GM23338 (cell line): ENCODE measurements around the gene PALMD. TPM values are rescaled to one million over a fixed set of nuclear protein-coding genes. Genes with fewer than 3 reads are reported as not detected.

ENCODE experiments used
- ATAC-seq: fragments of 200-7000 bp; cut with Tn5 transposase; 3 replicates; pipeline ENCODE4 v1.9.1; 2020
- DNase-seq: peaks from one replicate; pipeline ENCODE4 v3.0.0-alpha.2; 2015; ENCODE audit warnings: low spot score
- H2AFZ ChIP-seq: fragments of 200-600 bp; sonication (generic); 2 replicates; pipeline ENCODE4 v1.8.0; 2016; ENCODE audit warnings: antibody characterized with exemption, mild to moderate bottlenecking, moderate library complexity
- H3F3A ChIP-seq: fragments of 200-600 bp; sonication (generic); replicated peaks from 2 replicates; pipeline ENCODE4 v1.8.0; 2017; ENCODE audit warnings: antibody characterized with exemption, mixed run types, low read depth
- H3K27ac ChIP-seq: fragments of 200-600 bp; sonication (generic); 2 replicates; pipeline ENCODE4 v1.6.1; 2016; ENCODE audit warnings: low read depth
- H3K27me3 ChIP-seq: fragments of 200-600 bp; sonication (generic); 2 replicates; pipeline ENCODE4 v1.8.0; 2016; ENCODE audit warnings: mild to moderate bottlenecking, mixed run types, moderate library complexity; ENCODE audit not compliant: insufficient read depth
- H3K36me3 ChIP-seq: fragments of 200-600 bp; sonication (generic); 2 replicates; pipeline ENCODE4 v1.8.0; 2016; ENCODE audit warnings: mild to moderate bottlenecking; ENCODE audit not compliant: insufficient read depth
- H3K4me1 ChIP-seq: fragments of 200-600 bp; sonication (generic); 2 replicates; pipeline ENCODE4 v1.8.0; 2016; ENCODE audit warnings: mild to moderate bottlenecking, moderate library complexity; ENCODE audit not compliant: insufficient read depth
- H3K4me2 ChIP-seq: fragments of 200-600 bp; sonication (generic); 2 replicates; pipeline ENCODE4 v1.7.1; 2017; ENCODE audit warnings: mixed run types
- H3K4me3 ChIP-seq: fragments of 200-600 bp; sonication (generic); 2 replicates; pipeline ENCODE4 v1.6.1; 2016; ENCODE audit warnings: mixed run types
- H3K79me2 ChIP-seq: fragments of 200-600 bp; sonication (generic); replicated peaks from 2 replicates; pipeline ENCODE4 v1.8.0; 2017; ENCODE audit warnings: mild to moderate bottlenecking; ENCODE audit not compliant: insufficient read depth
- H3K9me2 ChIP-seq: fragments of 200-600 bp; sonication (generic); 2 replicates; pipeline ENCODE4 v1.8.0; 2017; ENCODE audit not compliant: insufficient read depth
- H4K20me1 ChIP-seq: fragments of 200-600 bp; sonication (generic); replicated peaks from 2 replicates; pipeline ENCODE4 v1.8.0; 2017; ENCODE audit warnings: mild to moderate bottlenecking; ENCODE audit not compliant: insufficient read depth
- H3K27ac Mint-ChIP-seq: 2 replicates; pipeline ENCODE4 v1.8.0; 2020; ENCODE audit warnings: inconsistent platforms, mild to moderate bottlenecking, moderate library complexity, mixed read lengths
- H3K27me3 Mint-ChIP-seq: 3 replicates; pipeline ENCODE4 v1.8.0; 2022; ENCODE audit warnings: low read depth, mild to moderate bottlenecking, moderate library complexity, mixed read lengths, inconsistent platforms; ENCODE audit not compliant: insufficient read depth, poor library complexity
- H3K36me3 Mint-ChIP-seq: 3 replicates; pipeline ENCODE4 v1.8.0; 2021; ENCODE audit warnings: low read depth, mild to moderate bottlenecking, inconsistent platforms, moderate library complexity, mixed read lengths
- H3K4me1 Mint-ChIP-seq: 3 replicates; pipeline ENCODE4 v1.8.0; 2020; ENCODE audit warnings: mild to moderate bottlenecking, inconsistent platforms, mixed read lengths
- H3K4me3 Mint-ChIP-seq: 3 replicates; pipeline ENCODE4 v1.8.0; 2021; ENCODE audit warnings: moderate library complexity, mild to moderate bottlenecking, inconsistent platforms, mixed read lengths
- H3K9me3 Mint-ChIP-seq: 3 replicates; pipeline ENCODE4 v1.8.0; 2020; ENCODE audit warnings: moderate library complexity, mild to moderate bottlenecking, inconsistent platforms, mixed read lengths
- CREB1 ChIP-seq: fragments of 250-450 bp; sonication (Bioruptor Pico); IDR thresholded peaks from 2 replicates; pipeline ENCODE4 v1.5.0; 2020; ENCODE audit warnings: low read depth, mild to moderate bottlenecking, moderate library complexity
- CTCF ChIP-seq, 2 experiments: fragments of 200-600 bp in 1 of 2; sonication (generic) in 1 of 2; conservative IDR thresholded peaks; 2 replicates each; pipeline versions ENCODE4 v1.5.1 to v1.6.1; 2016 to 2017; ENCODE audit warnings: antibody characterized with exemption in 2 of 2, low read depth in 2 of 2, mild to moderate bottlenecking in 2 of 2, moderate library complexity in 1 of 2
- ETS1 ChIP-seq: IDR thresholded peaks from 2 replicates; pipeline ENCODE4 v1.6.1; 2016; ENCODE audit warnings: antibody characterized with exemption
- EZH2 ChIP-seq: fragments of 200-600 bp; sonication (generic); IDR thresholded peaks from one replicate; pipeline ENCODE4 v1.8.0; 2017; ENCODE audit warnings: antibody characterized with exemption, mild to moderate bottlenecking, low read depth; ENCODE audit not compliant: unreplicated experiment
- EZH2phosphoT487 ChIP-seq: fragments of 200-600 bp; sonication (generic); IDR thresholded peaks from one replicate; pipeline ENCODE4 v1.8.1; 2018; ENCODE audit warnings: antibody characterized with exemption; ENCODE audit not compliant: unreplicated experiment
- POLR2AphosphoS5 ChIP-seq: IDR thresholded peaks from 2 replicates; pipeline ENCODE4 v1.6.1; 2016; ENCODE audit warnings: antibody characterized with exemption, low read depth
- STAT1 ChIP-seq: IDR thresholded peaks from one replicate; pipeline ENCODE4 v1.6.1; 2016; ENCODE audit warnings: antibody characterized with exemption; ENCODE audit not compliant: unreplicated experiment
- ZNF114 ChIP-seq: fragments of 250-450 bp; sonication (Bioruptor Pico); IDR thresholded peaks from 2 replicates; pipeline ENCODE4 v1.5.0; 2020; ENCODE audit warnings: mild to moderate bottlenecking, moderate library complexity
- polyA plus RNA-seq: library from polyadenylated mRNA; unstranded; fragments of >200 nt; fragmentation: Nextera tagmentation; extraction: Ambion mirVana; gene quantifications from 2 replicates; pipeline ENCODE4 v1.2.1, GENCODE V29; 2016
- total RNA-seq: library from RNA; depleted of rRNA; stranded (reverse); fragments of >200 nt; shearing (Covaris generic); gene quantifications from 2 replicates; pipeline ENCODE4 v1.2.3, GENCODE V29; 2014
- TF ChIP-seq, protein P1 (sequence below): fragments of 250-450 bp; sonication (Bioruptor Pico); IDR thresholded peaks from 2 replicates; pipeline ENCODE4 v1.5.0; 2020; ENCODE audit warnings: mild to moderate bottlenecking, moderate library complexity

Gene PALMD
- total and polyA plus RNA-seq, 2 experiments from 2014 or later: not detected

DNA sequence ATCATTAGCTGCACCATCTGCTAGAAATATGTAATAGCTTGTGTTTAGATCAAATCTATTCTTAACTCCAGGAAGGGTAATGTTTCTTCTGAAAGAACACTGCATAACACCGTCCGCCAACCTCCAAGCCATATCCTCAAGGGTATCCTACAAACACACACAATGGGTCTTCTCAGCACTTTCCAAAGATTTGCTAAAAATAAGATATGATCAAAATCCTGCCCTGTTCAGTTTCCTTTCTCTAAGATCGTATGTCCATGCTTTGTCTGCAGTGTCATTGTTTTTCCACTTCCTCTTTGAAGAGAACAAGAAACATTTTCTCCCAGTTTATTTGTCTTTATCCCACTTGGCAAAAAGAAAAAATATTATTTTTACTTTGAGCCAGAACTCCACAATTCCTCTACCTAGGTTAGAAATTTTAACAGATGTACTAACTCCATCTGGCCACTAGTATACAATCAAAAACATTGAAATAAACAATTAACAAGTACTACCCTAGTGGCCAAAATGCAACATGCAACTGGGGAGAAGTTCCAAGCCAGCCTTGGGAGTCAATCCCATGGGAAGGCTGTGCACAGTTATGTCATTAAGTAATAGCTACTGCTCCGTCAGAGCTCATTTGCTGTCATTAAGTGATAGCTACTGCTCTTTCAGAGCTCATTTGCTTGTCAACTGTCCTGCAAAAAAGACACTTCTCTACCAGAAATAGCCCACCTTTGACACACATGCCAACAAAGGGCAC is 82.8 kb downstream of the PALMD start:
- Histone ChIP-seq H3K27ac (no peak overlapping the region), H4K20me1 (no peaks in the 10 kb centered on the region), H3K4me1 (peaks cover 7% of the 10 kb centered on the region), H3K79me2 (no peaks in the 10 kb centered on the region), H3K36me3 (no peaks in the 10 kb centered on the region), H2AFZ (no peak overlapping the region), H3K4me2 (no peak overlapping the region), H3F3A (no peaks in the 10 kb centered on the region), H3K9me2 (0 out of 2 replicates have a peak, but pooled peaks cover 3% of the 10 kb centered on the region), H3K4me3 (no peak overlapping the region), H3K27me3 (no peaks in the 10 kb centered on the region)
- no peak overlapping the region; the same call in 2 of the 3 replicates for H3K4me3 Mint-ChIP-seq
- peaks cover 25% of the 10 kb centered on the region for H3K4me1 Mint-ChIP-seq
- no peak overlapping the region for H3K27ac Mint-ChIP-seq
- ATAC-seq: peak; percentile 89
- H3K27me3 Mint-ChIP-seq: no peaks in the 10 kb centered on the region
- no peaks in the 10 kb centered on the region for H3K9me3 Mint-ChIP-seq
- no peaks in the 10 kb centered on the region for H3K36me3 Mint-ChIP-seq
- TF ChIP-seq ZNF114 (CRISPR knock-in tag) (no peak), EZH2phosphoT487 (no peak), CTCF (conservative IDR thresholded peaks at IDR 0.05; ENCODE audit: low read depth in 2 of 2) (peak; percentile 47 to 83)
- peak; percentile 83 for DNase-seq

GRCh38 chr1:99731384-99731783 is 85.5 kb downstream of the PALMD start:
- peaks cover 16% of the 10 kb centered on the region for H3K4me1 Mint-ChIP-seq
- no peak overlapping the region for H3K4me3 Mint-ChIP-seq
- no peak overlapping the region for H2AFZ ChIP-seq
- H3K4me3 ChIP-seq: no peak overlapping the region
- no peaks in the 10 kb centered on the region for H3K27me3 ChIP-seq
- no peak overlapping the region for H3K27ac ChIP-seq
- no peak overlapping the region for H3K4me2 ChIP-seq
- no peaks in the 10 kb centered on the region for H3K9me3 Mint-ChIP-seq
- DNase-seq: no peak
- H3K27ac Mint-ChIP-seq: no peak overlapping the region
- no peak for ATAC-seq
- 0 out of 2 replicates have a peak, but pooled peaks cover 3% of the 10 kb centered on the region for H3K9me2 ChIP-seq
- H4K20me1 ChIP-seq: no peaks in the 10 kb centered on the region
- no peaks in the 10 kb centered on the region for H3K36me3 Mint-ChIP-seq
- no peaks in the 10 kb centered on the region for H3F3A ChIP-seq
- peaks cover 7% of the 10 kb centered on the region for H3K4me1 ChIP-seq
- H3K79me2 ChIP-seq: no peaks in the 10 kb centered on the region
- H3K36me3 ChIP-seq: no peaks in the 10 kb centered on the region
- H3K27me3 Mint-ChIP-seq: no peaks in the 10 kb centered on the region
- no peak for TF ChIP-seq ETS1
- no peak for TF ChIP-seq POLR2AphosphoS5
- TF ChIP-seq CTCF (conservative IDR thresholded peaks at IDR 0.05; ENCODE audit: low read depth in 2 of 2): no peak
- TF ChIP-seq ZNF114 (CRISPR knock-in tag): no peak
- no peak for TF ChIP-seq STAT1
- TF ChIP-seq CREB1 (CRISPR knock-in tag): no peak
- TF ChIP-seq EZH2: no peak
- no peak for TF ChIP-seq EZH2phosphoT487
- TF ChIP-seq, protein P1, sequence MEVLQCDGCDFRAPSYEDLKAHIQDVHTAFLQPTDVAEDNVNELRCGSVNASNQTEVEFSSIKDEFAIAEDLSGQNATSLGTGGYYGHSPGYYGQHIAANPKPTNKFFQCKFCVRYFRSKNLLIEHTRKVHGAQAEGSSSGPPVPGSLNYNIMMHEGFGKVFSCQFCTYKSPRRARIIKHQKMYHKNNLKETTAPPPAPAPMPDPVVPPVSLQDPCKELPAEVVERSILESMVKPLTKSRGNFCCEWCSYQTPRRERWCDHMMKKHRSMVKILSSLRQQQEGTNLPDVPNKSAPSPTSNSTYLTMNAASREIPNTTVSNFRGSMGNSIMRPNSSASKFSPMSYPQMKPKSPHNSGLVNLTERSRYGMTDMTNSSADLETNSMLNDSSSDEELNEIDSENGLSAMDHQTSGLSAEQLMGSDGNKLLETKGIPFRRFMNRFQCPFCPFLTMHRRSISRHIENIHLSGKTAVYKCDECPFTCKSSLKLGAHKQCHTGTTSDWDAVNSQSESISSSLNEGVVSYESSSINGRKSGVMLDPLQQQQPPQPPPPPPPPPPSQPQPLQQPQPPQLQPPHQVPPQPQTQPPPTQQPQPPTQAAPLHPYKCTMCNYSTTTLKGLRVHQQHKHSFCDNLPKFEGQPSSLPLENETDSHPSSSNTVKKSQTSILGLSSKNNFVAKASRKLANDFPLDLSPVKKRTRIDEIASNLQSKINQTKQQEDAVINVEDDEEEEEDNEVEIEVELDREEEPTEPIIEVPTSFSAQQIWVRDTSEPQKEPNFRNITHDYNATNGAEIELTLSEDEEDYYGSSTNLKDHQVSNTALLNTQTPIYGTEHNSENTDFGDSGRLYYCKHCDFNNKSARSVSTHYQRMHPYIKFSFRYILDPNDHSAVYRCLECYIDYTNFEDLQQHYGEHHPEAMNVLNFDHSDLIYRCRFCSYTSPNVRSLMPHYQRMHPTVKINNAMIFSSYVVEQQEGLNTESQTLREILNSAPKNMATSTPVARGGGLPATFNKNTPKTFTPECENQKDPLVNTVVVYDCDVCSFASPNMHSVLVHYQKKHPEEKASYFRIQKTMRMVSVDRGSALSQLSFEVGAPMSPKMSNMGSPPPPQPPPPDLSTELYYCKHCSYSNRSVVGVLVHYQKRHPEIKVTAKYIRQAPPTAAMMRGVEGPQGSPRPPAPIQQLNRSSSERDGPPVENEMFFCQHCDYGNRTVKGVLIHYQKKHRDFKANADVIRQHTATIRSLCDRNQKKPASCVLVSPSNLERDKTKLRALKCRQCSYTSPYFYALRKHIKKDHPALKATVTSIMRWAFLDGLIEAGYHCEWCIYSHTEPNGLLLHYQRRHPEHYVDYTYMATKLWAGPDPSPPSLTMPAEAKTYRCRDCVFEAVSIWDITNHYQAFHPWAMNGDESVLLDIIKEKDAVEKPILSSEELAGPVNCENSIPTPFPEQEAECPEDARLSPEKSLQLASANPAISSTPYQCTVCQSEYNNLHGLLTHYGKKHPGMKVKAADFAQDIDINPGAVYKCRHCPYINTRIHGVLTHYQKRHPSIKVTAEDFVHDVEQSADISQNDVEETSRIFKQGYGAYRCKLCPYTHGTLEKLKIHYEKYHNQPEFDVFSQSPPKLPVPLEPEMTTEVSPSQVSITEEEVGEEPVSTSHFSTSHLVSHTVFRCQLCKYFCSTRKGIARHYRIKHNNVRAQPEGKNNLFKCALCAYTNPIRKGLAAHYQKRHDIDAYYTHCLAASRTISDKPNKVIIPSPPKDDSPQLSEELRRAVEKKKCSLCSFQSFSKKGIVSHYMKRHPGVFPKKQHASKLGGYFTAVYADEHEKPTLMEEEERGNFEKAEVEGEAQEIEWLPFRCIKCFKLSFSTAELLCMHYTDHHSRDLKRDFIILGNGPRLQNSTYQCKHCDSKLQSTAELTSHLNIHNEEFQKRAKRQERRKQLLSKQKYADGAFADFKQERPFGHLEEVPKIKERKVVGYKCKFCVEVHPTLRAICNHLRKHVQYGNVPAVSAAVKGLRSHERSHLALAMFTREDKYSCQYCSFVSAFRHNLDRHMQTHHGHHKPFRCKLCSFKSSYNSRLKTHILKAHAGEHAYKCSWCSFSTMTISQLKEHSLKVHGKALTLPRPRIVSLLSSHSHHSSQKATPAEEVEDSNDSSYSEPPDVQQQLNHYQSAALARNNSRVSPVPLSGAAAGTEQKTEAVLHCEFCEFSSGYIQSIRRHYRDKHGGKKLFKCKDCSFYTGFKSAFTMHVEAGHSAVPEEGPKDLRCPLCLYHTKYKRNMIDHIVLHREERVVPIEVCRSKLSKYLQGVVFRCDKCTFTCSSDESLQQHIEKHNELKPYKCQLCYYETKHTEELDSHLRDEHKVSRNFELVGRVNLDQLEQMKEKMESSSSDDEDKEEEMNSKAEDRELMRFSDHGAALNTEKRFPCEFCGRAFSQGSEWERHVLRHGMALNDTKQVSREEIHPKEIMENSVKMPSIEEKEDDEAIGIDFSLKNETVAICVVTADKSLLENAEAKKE (CRISPR knock-in tag): no peak
